ENCODE measurements around the gene KMT5C.
A peak's percentile ranks its signal among the peaks of the same experiment; 100 is the strongest.

The KMT5C gene

GRCh38 chr19:55384920-55385723 is 45.4 kb downstream of the KMT5C start:
- DNase-seq (ENCODE audit: low spot score) (peak; percentile 75), FAIRE-seq (peak; percentile 64)

- DNase-seq (ENCODE audit: low spot score) (peak; percentile 91), FAIRE-seq (peak; percentile 77)
Measured at GRCh38 chr19:55385724-55386492, 46.2 kb downstream of the KMT5C start, which contains the start of gene RPL28. Gene RPL28, plus strand, starts transcription at chr19:55385932. Its CDS starts 426 bp downstream, at chr19:55386358.

- DNase-seq (ENCODE audit: low spot score), result no peak
- FAIRE-seq, result no peak
Measured at GRCh38 chr19:55386493-55386971, 46.9 kb downstream of the KMT5C start.

- DNase-seq (ENCODE audit: low spot score), result no peak
- no peak for FAIRE-seq
Measured at GRCh38 chr19:55387736-55388497, 48.2 kb downstream of the KMT5C start.

GRCh38 chr19:55389386-55390317 is 50.0 kb downstream of the KMT5C start:
- DNase-seq (ENCODE audit: low spot score) (no peak), FAIRE-seq (no peak)

GRCh38 chr19:55390461-55390880 is 50.8 kb downstream of the KMT5C start:
- no peak for DNase-seq (ENCODE audit: low spot score)
- no peak for FAIRE-seq

- FAIRE-seq (no peak), DNase-seq (ENCODE audit: low spot score) (no peak)
Measured at GRCh38 chr19:55391191-55391670, 51.6 kb downstream of the KMT5C start.

GRCh38 chr19:55391702-55392615 is 52.3 kb downstream of the KMT5C start:
- DNase-seq (ENCODE audit: low spot score) (no peak), FAIRE-seq (no peak)

- DNase-seq (ENCODE audit: low spot score) (no peak), FAIRE-seq (no peak)
Measured at GRCh38 chr19:55392820-55393761, 53.4 kb downstream of the KMT5C start.

Measured in RCC 7860 (cell line).